Activated CD4-positive, CD25-positive, alpha-beta regulatory T cell treated with anti-CD3 and anti-CD28 coated beads, Interleukin-2, amount 50 U/mL, for 72 hours (primary cell): ENCODE measurements around the gene MROH2B.

Source experiments
- DNase-seq: peaks from one replicate; pipeline ENCODE4 v3.0.0; 2021

MROH2B gene

DNA sequence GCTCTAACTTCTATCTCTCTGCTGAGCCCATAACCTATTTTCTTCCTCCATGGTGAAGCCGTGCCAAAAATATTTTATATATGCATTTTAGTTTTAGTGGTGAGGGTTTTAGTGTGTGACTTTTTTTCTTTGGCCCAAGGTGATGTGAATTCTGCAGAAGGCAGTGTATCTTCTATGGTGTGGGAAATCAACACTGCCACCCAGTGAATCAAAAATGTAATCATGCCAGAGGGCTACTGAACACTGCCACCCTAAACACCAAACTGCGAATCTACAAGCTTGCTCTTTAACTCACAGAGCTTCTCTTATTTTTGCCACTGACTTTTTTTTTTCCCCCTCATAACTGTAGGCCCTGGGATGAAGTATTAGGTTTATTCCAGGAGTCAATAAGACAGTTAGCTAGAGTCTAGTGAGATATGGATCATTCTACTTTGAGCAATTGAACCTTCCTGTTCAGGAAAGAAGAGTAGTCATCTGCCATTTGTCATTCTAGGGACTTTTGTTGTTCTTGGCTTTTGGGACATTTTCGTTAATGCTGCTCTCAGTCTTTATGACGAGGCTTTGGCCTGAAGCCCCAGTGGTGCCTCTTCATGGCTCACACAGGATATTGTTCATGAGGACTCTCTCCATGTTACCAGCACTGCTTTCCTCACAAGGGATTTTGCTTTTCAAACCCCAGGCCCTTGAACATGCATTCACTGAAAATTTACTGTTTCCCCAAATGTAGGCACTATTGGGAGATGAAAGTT is 108.8 kb downstream of the MROH2B start:
- no peak for DNase-seq

DNA sequence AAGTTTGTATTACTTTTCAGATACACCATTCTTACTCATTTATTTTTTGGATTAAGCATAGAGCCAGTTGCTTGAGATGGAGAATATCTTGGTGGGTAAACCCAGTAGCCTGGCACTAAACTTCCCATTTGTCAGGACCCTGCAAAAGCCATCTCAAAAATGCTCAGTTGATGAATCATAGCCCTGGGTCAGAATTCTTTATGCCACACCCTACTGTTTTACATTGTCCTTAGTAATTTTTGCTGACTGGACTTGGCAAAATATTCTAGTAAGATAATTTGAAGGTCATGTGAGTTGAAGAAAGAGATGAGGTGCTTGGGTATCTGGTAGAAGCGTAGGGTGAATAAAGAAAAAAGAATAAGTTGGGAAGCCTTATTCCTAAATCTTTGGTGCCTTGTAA is 111.1 kb downstream of the MROH2B start:
- no peak for DNase-seq

DNA sequence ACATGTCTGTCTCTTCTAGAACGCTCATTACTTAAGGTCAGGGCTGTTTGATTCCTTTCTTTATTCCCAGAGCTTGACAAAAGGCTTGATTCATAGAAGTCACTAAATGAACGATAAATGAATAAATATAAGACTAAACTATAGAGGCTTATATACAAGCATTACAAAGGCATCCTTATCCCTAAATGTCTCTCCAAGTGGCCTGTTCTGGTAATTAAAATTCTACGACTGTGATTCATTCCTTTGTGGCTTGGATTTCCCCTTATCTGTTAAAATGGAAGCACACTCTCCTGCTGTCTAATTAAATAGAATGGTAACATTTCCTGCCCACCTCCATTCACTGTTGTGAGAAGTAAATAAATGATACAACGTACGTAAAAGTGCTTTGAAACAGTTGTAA is 112.3 kb downstream of the MROH2B start:
- DNase-seq, result no peak

DNA sequence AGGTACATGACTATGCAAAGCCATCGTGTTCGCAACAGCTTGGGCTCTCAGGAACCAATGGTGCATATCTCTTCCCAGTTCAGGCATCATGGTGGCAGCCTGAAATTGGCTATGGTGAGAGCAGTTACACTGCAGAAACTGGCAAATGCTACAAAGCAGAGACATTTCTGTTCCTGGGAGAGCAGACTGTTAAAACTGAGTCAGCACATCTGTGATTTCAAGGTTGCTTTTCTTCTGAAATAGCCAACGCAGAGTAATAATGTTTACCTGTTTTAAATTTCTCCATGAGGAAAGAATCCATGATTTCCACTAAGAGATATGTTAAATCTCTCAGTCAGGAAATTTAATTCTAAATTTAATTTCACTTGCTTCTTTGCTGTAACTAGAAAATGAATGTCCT is 114.1 kb downstream of the MROH2B start:
- DNase-seq, result no peak

DNA sequence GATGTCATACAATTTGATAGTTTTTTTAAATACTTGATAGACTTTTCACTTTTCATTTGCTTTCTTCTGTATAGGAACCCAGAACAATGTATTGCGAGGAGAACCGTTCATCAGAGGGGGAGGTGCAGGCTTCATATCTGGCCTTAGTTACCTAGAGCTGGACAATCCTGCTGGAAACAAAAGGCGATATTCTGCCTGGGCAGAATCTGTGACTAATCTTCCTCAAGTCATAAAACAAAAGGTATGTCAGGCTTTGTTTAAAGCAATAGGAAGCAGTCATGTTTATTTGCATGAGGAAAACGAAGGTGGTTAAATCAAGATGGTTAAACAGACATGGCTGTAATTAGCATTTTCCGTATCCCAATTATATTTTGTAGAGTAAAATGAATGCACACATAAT is 115.8 kb downstream of the MROH2B start:
- DNase-seq, result no peak
